HCEC 1CT (cell line): Measurements from ENCODE around the gene PDZRN4.
"Not testable (repeated sequence)": the region's sequence is repeated elsewhere in the genome, so short reads cannot be mapped to it uniquely, and the experiment has no call there.

Experiments used
- DNase-seq: peaks from one replicate; pipeline ENCODE4 v3.0.0-alpha.2; 2017

Gene PDZRN4

DNA sequence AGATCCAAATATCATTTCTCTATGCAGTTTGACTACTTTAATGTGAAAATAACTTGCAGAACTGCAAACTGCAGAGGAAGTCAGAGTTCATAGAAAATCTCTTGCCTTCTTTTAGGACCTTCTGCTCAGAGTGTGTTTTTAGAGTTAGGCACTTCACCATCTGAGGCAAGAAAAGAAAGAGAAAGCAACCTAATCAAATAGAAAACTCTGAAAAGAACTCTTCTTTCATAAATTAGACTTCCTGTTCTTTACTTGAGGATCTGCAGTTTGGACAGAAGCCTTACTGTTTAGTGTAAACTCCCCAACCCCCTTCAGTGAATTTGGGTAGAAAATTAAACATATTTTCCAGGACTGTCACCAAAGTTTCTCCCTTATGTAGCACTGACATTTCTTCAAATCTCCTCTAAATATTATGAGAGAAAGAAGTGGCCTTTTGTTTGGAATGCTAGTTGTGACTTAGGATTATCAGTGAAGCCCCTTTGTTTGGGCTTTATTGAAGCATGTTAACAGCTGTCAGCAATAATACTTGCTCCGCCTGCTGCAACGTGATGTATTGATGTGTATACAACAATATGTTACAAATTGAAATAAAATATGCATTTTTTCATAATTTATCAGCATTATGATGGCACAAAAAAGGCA is 99.5 kb downstream of the PDZRN4 start:
- no peak for DNase-seq

DNA sequence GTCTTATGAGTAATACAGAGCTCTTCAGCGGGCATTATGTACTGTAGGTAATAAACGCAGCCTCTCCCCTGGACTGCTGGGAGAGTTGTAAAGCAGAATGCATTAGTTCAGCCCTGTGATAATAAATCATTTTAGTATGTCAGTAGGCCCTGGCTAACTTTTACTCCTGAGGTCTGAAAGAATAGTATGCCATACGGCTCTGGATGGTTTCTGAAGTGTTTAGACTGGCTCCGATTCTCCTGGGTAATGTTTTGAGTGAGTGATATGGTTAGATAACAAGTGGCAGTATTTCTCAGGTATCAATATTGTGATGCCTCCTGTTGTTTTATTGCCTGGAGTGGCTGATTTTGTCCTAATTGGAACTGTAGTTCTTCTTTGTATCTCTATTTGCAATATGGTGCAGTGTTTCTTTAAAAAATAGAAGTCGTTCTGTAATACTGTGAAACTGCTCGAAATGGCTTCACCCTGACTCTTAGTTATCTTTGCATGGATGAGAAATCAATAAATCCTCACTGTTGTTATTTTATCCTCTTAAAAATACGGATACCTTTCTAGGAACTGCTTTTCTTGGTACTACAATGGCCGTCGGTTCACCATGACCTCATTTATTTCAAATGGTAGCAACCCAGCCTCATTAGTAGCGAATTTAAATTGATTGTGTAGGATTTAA is 100.2 kb downstream of the PDZRN4 start:
- DNase-seq, result no peak

DNA sequence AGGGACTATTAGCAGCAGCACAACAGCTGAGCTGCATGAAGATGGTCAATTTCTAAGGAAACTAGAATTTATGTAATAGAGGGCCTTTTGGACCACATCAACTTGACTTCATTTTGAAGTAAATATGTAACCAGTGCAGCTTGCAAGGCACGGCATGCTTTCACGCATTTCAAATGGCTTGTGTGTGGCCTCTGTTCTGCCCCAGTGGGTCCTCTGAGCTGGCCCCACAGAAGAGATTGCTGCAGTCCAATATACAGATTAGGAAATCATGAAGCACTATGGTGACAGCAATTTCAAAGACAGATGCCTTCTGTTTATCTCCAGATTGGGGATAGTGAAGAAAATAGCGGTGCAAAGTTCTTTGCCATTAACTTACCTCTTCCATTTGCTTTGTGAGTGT is 101.4 kb downstream of the PDZRN4 start:
- DNase-seq, result no peak

DNA sequence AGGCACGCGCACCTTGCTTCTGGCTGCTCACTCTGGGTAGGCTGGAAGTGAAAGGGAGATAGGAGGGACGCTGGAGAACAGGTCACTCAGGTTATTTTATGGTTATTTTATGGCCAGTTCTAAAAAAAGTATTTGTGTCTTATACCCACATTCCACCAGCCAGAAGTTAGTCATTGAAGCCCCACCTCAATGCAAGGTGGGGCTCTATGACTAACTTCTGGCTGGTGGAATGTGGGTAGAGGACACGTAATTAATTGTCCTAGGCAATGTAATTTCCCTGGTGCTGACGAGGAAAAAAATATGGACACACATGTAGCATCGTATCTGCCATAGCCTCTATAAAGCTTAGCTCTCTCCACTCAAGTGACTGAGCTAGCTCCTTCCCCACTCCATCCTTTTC is 104.9 kb downstream of the PDZRN4 start:
- DNase-seq, result no peak

DNA sequence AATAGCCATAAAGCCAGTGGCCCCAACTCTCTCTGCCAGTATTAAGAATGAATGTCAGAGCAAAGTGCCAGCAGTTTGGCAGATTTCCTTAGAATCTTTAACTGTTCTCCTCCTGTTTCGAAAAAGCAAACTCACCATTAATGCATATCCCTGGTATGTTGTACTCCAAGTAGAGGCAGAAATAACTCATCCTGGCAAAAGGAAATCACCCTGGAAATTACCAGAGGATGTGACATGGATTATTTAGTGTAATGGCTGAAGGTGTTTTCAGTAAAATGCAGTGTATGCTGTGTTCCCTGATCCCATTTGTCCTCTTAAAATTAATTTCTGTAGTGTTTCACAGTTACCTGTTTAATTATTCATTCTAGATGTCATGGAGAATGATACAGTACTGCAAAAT is 105.3 kb downstream of the PDZRN4 start:
- no peak for DNase-seq

DNA sequence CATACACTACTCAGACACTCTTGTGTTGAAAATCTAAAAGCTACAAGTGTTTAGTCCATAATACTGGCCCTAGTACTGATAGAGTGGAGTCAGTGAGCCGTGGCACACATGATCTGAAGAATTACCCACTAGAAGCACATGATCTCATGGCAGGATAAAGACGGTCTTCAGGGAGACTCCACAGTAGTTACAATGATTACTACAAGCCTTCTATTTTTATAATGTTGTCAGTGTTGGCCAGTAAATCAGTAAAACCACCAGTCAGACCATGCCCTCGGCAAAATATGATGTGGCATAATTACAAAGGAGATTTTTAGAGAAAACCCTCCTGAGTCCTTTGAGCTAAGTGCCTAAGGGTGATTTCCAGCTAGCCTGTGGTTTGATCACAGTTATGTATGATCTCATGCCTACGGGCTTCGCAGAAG is 114.9 kb downstream of the PDZRN4 start:
- no peak for DNase-seq

DNA sequence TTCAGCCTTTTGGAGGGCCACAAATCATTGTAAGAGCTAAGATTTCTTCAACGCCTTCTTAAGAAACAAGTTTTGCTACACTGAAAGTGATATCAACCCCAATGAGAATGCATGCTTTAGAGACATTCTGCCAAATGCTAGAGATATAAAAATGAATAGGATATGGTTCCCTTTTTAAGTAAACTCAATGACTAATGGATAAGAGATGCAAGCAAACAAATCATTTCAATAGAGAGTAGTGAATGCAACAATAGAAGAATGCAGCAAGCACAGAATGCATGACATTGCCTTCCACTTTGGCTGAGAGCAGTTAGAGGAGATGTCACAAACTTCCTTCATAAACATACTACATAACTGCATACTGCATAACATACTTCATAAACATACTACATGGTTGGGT is 116.4 kb downstream of the PDZRN4 start:
- no peak for DNase-seq

DNA sequence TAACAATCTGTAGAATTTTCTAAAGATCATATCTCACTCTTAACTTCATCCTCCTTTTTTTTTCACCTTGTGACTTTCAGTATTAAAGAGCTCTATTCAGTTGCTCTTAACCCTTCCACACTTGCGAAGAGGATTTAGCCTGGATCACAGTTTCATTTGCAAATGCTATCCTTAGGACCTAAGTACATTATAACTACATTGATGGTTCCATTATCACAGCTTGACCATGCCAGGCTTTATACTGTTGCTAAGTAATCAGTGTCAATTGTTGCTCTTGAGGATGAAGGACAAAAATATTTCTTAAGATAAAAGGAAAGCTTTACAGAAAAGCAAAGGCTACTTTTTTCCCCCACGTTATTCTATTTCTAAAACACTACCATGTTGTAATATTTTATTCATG is 122.2 kb downstream of the PDZRN4 start:
- no peak for DNase-seq

DNA sequence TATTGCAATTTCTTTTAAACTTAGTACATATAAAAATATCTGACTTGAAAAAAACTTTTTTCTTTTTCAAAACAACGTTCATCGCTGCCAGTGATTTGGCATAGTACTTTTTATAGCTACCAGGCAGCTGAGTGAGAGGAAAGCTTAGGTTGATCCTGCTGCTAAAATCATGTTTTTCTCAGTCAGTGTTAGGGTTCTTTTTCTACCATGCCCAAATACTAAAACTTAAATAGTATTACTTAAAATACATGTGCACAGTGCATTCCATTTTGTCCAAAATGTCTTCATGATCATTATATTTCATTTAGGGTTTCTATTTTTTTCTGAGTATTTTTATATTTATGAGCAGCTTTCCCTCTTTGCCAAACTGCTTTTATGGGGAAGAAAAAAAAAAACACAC is 123.8 kb downstream of the PDZRN4 start:
- DNase-seq, result no peak

DNA sequence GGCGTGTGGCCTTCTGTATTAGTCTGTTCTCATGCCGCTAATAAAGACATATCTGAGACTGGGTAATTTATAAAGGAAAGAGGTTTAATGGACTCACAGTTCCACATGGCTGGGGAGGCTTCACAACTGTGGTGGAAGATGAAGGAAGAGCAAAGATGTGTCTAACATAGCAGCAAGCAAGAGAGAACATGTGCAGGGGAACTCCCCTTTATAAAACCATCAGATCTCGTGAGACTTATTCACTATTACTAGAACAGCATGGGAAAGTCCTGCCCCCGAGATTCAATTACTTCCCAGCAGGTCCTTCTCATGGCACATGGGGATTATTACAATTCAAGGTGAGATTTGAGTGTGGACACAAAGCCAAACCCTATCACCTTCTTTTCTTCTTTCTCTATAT is 124.3 kb downstream of the PDZRN4 start:
- DNase-seq, result not testable (repeated sequence)

DNA sequence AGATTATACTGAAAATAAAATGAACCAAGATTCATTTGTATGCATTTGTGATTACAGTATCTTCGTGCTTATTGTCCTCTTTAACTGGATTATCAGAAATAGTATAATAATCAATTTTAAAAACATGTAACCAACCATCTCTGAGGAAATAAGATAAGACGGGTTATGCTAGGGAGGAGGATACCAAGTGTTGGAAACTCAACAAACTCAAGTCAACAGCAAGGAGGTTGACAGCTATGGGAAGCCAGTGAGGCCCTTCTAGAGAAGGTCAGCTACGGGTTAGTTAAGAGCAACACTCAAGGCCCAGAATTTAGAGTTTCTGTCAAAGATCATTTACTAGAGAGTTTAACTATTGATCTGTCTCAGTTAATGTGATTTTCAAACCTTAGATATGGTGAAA is 137.2 kb downstream of the PDZRN4 start:
- no peak for DNase-seq

DNA sequence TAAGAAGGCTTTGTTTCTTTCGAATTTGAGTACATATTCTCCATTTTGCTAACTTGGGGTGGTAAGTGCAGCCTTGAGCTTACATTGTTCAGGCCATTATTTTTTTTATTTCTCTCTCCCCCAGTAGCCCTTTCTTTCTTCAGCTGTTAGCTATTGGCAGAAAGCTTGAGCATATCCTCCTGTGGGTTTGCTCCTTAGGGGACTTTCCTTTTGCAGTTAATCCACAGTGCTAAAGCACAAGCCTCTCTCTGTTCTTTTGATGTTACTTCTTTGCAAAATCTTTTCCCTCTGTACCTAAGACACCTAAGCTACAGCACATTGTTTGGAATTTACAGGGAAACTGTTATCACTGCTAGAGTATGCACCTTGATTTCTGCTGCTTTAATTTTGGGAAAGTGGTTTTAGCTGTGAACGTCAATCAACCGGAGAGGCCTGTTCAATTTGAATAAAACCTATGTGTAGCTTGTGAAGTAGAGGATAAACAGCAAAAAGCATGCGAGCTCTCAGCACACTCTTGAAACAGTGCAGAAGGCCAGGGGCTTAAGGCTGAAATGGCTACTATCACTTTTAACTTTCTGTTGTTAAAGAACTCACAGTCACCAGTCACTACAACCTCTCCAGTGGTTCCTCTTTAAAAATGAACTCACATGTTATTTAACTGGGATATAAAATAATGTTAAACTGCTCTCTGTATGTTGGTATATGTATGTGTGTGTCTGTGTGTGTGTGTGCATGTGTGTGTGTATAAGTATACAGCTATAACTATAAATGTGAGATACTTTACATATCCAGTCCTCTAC is 139.2 kb downstream of the PDZRN4 start:
- no peak for DNase-seq

DNA sequence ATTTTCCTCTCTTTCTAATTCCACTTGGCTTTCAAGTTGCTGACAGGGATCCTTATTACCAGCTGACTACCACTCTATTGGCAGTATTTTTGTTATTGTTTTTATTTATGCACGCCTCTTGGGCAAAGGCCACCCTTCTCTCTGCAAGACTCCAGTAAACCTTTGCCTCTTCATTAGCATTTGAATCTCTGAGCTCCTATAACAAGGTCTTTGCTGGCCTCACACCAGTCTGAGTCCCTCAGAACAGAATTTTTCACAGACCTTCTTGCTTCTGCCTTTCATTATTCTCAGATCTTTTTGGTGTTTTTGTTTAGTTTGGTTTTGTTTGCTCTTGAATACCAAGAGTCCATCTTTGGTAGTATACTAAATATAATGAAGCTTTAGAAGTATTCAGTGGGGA is 145.9 kb downstream of the PDZRN4 start:
- DNase-seq, result no peak

DNA sequence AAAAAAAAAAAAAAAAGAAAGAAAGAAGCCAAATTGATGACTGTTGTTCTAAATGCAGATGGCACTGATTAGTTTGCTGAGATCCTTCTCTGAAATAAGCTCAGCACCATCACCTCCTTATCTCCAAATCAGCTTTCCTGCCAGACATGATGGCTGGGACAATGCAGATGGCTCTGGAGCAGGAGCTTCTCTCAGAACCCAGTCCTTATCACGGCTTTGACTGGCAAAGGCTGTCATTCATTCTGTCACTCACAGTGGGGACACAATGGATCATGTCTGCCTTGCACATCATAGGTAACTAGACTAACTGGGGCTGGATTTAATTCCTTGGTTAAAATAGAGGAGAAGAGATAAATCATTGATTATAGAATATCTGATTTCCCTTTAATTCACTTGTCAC is 146.3 kb downstream of the PDZRN4 start:
- no peak for DNase-seq

DNA sequence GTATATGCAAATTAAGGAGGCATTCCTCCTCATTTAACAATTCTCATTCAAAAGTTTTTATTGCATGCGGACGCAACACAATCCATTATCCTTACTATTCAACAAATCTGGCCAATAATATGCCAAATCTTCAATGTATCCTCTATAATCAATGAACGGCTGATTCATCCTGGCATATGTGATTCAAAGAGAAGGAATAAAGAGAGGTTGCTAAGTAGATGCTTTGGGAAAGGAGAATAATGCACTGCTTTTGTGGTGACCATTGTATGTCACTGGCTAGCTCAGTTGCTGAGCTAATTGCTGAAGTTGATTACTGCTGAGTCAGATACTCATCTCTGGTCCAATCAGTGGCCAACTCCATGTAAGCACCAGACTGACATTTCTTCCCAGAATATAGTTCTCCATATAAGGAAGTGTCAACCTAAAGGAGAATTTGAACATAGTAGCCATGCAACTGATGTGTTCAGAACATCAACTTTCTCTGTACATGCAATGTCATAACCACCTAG is 148.0 kb downstream of the PDZRN4 start:
- DNase-seq, result no peak

DNA sequence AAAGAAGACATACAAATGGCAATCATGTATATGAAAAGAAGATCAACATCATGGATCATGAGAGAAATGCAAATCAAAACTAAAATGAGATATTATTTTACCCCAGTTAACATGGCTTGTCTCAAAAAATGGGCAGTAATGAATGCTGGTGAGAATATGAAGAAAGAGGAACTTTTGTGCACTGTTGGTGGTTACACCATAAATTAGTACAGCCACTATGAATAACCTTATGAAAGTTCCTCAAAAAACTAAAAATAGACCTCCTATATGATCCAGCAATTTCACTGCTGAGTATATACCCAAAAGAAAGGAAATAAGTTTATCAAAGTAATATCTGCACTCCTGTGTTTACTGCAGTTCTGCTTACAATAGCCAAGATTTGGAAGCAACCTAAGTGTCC is 151.7 kb downstream of the PDZRN4 start:
- no peak for DNase-seq

DNA sequence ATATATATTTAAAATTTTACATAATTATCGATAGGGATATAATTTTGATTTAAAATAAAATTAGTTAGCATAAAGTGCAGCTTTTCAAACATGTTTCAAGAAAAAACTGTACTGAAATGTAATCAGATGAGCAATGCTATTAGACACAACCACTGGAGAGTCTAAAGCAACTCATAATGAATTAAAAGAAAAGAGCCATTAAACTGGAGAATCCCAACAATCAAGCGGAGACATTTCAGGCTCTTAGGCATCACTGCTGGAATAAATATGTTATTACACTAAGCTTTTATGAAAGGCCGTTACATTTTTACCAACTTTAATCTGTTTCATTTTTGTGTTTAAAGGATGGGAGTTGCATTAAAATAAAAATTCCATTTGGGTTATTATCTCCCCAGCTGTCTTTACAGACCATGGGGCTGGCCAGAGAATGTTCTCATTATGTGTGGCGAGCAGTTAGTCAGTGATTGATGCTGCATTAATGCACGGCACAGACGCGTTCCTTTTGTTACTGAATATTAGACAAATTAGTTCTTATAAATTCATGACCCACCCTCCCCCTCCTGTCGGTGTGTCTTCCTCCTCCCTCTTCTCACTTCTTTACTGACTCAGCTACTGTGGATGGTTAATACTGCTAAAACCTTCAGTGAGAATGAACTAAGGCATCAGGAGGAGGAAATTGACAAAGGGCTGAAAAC is 156.8 kb downstream of the PDZRN4 start:
- DNase-seq, result no peak

DNA sequence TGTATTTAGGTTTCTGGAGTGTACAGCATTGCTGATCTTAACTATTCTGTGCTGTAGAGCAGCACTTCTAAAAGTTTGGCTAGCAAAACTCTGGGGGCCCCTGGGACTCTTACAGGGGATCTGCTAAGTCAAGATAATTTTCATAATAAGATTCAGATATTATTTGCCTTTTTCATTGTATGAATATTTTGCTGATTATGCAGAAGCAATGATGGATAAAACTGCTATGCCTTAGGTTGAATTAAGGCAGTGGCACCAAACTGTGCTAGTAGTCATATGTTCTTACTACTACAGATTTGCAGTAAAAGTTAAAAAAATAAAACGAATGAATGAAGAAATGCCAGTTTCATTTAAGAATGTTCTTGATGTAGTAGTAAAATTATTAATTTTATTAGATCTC is 160.1 kb downstream of the PDZRN4 start:
- no peak for DNase-seq

DNA sequence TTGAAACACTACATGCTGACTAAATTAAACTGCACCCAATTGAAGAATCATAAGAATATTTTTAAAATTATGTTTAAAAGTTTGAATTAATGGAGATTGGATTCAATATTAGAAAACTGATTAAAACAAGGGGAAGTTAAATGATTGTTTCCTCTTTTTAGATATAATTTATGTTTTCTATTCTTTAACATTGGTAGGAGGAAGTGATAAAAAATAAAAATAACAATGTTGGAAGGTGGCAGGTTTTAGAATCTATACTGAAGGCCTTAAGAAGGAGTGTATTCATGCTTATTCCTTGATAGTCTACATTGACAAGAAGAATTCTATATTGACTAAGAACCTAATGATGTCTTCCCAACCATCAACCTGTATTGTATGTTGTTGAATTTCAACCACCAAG is 168.1 kb downstream of the PDZRN4 start:
- DNase-seq, result no peak

DNA sequence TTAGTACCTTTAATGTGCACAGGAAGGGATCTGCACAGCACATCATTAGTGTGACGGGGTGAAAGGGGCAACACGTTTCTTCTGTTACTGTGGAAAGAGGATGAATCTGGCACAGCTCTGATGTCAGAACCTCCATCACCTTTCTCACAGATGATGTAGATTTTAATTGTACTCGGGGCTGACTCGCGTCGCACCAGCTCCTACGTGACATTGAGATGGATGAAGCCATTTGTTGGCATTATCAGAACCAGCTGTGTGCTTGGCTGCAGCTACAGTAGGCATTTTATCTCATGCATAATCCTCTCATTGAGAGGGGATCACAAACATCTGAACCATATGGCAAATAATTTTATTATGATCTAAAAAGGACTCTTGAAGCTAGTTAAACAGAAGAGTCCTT is 173.6 kb downstream of the PDZRN4 start:
- no peak for DNase-seq

DNA sequence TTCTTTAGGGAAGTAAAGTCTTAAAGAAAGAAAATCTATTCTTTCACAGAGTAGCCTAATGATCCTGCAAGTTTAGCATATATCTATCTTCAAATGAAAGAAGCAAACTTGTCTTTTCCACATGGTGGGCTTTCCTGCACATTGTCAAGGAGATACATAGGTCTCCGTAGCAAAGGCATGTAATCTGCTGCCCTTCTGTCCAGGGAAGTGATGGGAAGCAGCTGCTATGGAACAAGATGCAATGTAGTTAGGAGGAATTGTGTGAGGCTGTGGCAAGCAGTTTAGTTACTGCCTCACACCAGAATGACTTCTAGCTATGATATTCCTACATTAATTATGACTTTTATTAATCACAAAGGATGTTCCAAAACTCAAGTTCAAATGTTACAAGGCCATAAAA is 174.4 kb downstream of the PDZRN4 start:
- DNase-seq, result no peak

DNA sequence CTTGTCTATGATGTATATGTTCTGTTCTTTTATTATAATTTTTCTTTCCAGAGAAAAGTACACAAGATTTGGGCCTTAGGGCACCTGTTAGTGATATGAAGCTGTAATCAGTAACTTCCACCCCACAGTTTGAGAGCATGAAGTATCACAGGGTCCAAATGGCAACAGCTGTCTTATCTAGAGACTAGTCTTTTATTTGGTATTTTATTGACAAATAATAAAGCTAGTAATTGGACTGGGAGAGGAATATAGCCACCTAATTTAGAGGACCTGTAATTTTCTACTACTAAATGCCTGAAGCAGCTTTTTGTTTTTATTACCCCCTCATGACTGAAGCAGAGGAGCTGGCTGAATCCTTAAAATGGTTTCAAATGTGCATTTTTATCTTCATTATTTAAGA is 174.8 kb downstream of the PDZRN4 start:
- DNase-seq, result no peak

DNA sequence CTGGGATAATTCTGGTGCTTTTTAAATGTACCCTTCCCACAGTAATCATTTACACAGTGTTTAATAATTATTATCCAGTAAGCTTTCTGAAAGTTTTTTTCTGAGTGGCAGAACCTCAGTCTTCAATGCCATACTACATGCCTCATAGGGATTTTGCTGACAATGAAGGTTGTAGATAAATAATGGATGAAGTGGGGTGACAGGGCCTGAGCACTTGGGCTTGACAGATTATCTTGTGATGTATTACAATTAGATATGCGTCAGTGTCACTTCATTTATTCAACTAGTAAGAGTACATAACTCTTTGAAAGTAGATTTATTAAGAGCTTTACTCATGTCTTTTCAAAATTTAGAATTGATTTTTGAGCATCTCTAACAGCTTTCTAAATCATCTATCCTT is 176.1 kb downstream of the PDZRN4 start:
- no peak for DNase-seq
